NCI-H774 (cell line): ENCODE measurements around the gene DAP3.
"Not testable (repeated sequence)": the region's sequence is repeated elsewhere in the genome, so short reads cannot be mapped to it uniquely, and the experiment has no call there.

Experiments
- DNase-seq: peaks from one replicate; lab custom pipeline; 2025; lab: John Stamatoyannopoulos, UW

Gene DAP3

DNA sequence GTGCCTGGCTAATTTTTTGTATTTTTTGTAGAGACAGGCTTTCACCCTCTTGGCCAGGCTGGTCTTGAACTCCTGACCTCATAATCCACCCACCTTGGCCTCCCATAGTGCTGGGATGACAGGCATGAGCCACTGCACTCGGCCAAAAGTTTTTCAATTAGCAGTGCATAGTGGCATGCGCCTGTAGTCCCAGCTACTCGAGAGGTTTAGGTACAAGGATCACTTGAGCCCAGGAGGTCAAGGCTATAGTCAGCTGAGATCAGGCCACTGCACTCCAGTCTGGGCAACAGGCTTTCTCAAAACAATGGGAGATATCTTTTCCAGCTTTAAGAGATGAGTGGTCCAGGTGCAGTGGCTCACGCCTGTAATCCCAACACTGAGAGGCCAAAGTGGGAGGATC lies 30.8 kb downstream of the DAP3 start:
- no peak for DNase-seq

DNA sequence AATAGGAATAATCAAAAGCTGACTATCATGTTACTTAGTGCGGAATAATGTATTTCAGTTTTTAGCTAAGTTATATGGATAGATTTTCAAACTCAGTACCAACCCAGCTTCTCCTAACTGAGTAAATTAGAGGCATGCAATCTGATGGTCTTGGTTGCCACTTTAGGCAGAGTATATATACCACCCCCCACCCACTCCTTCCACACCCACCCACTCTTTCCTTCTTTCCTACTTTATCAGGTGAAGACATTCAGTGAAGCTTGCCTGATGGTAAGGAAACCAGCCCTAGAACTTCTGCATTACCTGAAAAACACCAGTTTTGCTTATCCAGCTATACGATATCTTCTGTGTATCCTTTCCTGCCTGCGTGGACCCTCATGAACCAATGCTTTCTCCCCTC lies 36.3 kb downstream of the DAP3 start:
- DNase-seq, result no peak

DNA sequence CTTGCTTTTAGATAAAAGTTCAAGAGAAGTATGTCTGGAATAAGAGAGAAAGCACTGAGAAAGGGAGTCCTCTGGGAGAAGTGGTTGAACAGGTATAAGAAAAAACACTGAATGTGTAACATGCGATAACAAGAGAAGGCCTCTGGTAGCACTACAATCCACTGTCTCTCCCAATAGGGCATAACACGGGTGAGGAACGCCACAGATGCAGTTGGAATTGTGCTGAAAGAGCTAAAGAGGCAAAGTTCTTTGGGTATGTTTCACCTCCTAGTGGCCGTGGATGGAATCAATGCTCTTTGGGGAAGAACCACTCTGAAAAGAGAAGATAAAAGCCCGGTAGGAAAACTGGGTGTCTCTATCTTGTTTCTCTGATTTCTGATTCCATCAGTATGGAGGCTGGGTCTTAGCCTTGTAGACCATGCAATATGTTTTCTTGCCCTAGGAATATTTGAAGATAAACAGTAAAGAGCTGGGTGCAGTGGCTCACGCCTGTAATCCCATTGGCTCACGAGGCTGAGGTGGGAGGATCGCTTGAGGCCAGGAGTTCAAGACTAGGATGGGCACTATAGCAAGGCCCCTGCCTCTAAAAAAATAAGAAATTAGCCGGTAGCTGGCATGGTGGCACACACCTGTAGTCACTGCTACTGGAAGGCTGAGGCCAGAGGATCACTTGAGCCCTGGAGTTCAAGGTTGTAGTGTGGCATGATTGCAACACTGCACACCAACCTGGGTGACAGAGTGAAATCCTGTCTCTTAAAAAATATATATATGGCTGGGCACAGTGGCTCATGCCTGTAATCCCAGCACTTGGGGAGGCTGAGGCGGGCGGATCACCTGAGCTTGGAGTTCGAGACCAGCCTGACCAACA lies 40.4 kb downstream of the DAP3 start:
- DNase-seq, result peak; percentile 22

DNA sequence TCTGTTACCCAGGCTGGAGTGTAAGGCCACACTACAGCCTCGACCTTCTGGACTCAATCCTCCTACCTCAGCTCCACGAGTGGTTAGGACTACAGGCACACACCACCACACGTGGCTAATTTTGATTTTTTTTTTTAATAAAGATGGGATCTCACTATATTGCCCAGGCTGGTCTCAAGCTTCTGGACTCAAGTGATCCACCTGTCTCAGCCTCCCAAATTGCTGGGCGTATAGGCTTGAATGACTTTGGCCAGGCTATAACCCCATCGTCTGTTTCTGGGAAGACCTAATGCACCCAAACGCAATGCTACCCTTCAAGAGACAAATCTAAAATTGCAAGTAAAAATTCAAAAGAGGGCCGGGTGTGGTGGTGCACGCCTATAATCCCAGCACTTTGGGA lies 52.1 kb downstream of the DAP3 start:
- DNase-seq, result no peak

DNA sequence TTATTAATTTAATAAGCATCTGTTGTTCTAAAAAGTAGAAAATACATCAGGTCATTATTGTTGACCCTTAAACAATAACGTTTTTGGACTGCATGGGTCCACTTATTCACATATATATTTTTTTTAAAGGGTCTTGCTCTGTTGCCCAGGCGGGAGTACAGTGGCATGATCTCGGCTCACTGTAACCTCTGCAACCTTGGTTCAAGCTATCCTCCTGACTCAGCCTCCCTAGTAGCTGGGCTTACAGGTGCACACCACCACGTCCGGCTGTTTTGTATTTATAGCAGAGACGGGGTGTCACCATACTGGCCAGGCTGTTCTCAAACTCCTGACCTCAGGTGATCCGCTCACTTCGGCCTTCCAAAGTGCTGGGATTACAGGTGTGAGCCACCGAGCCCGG lies 53.0 kb downstream of the DAP3 start:
- no peak for DNase-seq

DNA sequence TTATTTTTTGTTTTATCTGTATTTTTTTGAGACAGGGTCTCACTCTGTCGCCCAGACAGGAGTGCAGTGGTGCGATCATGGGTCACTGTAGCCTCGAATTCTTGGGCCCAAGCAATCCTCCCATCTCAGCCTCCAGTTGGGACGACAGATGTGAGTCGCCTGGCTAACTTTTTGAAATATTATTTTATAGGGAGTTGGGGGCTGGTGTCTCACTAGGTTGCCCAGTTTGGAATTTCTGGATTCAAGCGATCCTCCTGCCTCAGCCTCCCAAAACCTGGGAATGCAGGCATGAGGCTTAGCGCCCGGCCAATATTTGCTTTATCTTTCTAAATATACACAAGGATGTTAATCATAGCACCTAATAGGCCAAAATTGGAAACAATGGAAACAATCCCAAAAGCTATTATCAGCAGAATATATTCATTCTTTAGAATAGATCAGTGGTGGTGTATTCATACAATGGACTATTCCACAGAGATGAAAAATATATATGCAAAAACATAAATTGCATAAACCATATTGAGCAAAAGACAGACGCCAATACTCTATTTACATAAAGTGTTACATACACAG lies 55.9 kb downstream of the DAP3 start:
- DNase-seq, result no peak

DNA sequence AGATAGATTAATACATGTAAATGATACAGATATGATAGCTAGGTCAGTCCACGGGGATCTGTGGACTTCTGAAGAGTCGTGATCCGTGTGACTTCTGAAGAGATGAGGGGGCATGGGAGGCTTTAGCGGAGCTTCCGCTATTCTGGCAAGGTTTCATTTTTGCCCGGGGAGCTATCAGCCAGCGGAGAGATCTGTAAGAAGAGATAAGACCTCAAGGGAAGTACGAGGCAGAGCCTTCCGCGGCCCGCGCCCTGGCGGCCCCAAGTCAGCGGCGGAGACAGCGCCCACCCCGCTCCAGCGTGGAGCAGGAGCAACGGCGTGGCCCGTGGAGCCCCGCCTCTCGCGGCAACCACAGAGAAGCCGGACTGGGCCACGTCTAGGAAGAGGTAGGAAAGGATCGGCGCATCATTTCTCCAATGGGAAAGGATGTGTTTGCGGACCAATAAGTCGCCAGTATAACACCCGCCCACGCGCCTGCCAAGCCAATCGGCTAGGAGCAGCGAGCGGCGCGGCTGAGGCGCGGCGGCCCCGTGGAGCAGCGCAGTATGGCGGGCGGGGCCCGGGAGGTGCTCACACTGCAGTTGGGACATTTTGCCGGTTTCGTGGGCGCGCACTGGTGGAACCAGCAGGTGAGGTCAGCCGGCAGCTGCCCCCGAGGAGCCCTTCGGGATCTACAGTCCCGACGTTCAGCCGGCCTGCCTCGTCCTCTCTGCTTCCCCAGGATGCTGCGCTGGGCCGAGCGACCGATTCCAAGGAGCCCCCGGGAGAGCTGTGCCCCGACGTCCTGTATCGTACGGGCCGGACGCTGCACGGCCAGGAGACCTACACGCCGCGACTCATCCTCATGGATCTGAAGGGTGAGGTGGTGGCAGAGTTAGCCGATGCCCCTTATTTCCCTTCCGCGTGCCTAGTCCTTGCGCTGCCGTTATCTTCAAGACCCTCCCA lies 56.7 kb downstream of the DAP3 start:
- peak; percentile 95 for DNase-seq

DNA sequence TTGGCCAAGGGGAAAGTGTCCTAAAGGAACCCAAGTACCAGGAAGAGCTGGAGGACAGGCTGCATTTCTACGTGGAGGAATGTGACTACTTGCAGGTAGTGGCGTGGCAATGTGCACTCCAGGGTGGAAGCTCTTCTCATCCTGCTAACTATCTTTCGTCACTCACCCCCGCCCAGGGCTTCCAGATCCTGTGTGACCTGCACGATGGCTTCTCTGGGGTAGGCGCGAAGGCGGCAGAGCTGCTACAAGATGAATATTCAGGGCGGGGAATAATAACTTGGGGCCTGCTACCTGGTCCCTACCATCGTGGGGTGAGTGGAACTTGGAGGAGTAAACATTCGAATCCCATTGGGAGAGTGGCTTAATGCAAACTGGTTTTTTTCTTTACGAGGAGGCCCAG lies 58.7 kb downstream of the DAP3 start:
- DNase-seq, result not testable (repeated sequence)

DNA sequence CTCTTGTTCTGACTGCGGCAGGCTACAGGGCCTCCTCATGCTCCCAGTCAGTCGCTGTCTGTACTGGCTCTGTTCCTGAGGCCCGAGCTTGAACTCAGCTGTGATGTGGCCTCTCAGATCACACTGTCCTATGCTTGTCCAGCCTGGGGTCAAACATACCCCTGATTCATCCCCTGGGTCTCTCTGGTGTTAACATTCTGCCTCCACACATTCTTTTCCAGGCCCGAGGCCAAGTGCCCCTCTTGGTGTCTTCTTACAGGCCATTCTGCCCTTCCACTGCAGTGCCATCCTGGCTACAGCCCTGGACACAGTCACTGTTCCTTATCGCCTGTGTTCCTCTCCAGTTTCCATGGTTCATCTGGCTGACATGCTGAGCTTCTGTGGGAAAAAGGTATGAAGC lies 59.2 kb downstream of the DAP3 start:
- DNase-seq, result not testable (repeated sequence)

DNA sequence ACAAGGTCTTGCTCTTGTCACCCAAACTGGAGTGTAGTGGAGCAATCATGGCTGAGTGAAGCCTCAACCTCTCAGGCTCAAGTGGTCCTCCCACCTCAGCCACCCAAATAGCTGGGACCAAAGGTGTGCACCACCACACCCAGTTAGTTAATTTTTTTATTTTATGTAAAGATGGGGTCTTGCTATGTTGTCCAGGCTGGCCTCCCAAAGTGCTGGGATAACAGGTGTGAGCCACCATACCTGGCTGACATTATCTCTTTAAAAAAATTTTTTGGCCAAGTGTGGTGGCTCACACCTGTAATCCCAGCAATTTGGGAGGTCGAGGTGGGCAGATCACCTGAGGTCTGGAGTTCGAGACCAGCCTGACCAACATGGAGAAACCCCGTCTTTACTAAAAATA lies 70.1 kb downstream of the DAP3 start:
- DNase-seq, result not testable (repeated sequence)

DNA sequence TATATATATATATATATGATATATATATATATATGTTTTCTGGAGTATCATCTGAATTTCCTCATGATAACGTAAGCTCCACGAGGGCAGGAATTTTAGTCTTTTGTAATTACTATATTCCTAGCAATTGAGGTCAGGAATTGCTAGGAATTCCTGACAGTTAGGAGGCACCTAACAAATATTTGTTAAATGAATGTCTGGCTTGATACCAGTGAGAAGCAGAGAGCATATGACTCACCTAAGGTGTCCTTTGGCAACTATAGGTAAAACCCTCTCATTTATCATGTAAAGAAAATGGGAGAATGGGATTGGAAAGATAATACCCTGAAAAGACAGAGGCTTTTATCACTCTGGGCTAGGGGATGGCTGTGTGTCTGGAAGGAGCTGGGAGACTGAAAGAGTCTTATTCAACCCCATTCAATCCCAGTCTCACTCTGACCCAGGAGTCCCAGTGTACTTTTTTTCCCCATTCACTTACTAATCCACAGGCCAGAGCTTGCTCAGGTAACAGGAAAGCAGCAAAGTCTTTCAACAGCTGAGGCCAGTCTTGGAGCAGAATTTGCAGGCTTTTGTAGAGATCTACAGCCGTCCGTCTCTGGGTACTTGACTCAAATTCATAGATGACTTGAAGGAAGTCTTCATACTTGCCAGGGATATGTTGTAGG lies 71.2 kb downstream of the DAP3 start:
- no peak for DNase-seq

DNA sequence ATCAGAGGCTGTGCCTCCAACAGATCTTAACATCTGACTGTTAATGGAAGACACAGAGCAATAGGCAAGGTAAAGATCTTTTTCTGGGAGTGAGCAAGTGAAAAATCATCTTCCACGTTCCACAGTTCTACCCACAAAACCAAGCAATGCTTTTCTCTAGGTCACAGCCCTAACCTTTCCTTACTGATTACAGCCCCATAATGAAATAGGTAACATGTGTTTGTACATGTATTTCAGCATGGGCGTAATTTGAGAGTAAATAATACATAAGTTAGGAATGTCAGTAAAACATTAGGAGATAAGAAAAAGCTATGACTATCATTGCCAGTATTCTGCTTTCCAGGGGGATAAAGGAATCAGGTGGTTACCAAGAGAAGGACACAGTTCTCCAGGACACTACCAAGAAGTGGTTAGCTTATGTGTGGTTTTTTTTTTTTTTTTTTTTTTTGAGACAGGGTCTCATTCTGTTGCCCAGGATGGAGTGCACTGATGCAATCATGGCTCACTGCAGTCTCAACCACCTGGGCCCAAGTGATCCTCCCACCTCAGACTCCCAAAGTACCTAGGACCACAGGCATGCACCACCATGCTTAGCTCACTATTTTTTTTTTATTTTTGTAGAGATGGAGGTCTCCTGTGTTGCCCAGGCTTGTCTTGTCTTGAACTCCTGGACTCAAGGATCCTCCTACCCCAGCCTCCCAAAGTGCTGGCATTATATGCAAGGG lies 72.0 kb downstream of the DAP3 start:
- DNase-seq, result no peak

DNA sequence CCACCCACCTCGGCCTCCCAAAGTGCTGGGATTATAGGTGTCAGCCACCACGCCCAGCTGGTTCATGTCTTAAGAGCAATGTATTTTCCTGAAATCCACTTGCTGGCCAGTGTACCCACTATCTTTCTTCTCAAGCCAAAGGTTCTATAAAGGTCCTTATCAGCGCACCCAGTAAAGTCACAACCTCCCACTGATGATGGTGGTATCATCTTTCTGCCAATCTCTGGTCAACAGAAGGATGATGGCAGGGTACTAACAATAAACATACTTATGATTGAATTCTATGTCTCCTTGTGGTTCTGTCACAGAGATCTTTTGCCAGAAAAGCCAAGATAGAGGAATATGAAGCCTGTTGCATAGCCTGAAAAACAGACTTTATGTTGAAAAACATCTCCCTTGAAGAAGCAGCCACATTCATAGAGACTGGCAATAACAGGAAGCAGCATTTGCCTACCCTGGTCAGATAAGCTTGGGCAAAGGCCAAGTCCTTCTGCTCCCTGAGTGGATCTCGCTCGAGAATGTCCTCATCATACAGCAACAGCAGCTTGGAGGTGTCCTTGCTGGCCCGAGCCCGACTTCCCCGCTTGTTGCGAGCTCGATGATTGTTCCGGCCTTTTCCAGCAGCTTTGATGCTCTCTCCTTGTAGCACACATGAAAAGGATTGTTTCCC lies 73.0 kb downstream of the DAP3 start:
- no peak for DNase-seq

DNA sequence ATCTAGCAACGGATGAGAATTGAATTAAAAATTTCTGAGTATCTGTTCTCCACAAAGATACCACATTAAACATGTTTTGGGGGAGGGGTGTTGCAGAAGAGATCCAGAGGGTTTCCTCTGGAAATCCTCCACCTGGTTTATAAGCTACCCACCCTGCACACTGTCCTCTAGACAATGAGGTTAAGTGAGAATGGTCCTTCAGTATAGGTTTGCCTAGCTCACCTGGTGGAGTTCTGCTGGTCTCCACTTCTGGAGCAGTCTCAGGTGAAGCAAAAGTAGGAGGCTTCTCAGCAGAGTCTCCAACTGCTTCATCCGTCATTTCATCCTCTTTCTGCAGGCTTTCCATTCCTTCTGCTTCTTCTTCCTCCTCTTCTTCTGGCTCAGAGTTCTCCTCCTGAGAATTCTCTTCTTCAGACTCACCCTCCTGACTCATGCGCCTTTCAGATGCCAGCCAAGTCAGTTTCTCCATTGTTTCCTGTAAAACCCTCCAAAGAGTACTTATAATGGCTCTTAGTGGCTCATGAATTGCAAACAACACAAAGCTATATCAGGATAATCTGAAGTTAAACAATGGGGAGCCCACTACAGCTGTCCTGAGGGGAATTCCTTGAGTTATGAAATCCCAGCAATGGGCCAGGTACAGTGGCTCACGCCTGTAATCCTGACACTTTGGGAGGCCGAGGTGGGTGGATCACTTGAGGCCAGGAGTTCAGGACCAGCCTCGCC lies 74.4 kb downstream of the DAP3 start:
- DNase-seq, result not testable (repeated sequence)

DNA sequence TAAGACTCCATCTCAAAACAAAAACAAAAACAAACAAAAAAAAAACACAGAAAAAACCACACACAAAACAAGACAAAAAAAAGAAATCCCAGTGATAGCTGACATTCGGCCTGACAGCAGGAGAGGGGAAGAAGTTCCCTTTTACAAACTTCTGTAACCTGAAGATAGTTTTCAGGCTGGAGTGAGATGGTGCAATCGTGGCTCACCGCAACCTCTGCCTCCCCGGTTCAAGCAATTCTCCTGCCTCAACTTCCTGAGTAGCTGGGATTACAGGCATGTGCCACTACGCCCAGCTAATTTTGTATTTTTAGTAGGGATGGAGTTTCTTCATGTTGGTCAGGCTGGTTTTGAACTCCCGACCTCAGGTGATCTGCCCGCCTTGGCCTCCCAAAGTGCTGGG lies 75.1 kb downstream of the DAP3 start:
- not testable (repeated sequence) for DNase-seq

DNA sequence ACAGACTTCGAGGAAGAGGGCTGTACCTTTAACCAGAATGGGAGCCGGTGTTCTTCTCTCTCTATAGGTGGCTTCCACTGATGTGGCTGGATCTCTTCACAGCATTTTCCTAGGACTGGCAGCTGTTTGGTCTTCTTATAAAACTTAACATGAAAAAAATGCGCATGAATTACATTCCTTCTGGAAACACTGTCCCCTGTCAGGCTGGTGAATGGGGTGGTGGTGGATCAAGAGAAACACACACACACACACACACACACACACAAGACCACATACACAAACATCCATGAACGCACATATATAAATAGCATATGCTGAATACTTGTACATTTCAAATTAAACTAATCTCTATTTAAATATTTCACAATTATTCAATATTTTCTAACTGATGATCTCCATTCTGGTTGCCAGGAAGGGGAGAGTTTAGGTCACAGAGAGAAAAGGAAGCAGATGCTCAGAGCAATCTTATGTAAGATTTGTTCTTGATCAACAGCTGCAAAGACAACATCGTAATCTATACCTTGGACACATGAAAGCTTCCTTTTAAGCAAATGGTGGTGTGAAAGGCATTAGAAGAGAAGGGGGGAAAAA lies 78.6 kb downstream of the DAP3 start:
- DNase-seq, result not testable (repeated sequence)

DNA sequence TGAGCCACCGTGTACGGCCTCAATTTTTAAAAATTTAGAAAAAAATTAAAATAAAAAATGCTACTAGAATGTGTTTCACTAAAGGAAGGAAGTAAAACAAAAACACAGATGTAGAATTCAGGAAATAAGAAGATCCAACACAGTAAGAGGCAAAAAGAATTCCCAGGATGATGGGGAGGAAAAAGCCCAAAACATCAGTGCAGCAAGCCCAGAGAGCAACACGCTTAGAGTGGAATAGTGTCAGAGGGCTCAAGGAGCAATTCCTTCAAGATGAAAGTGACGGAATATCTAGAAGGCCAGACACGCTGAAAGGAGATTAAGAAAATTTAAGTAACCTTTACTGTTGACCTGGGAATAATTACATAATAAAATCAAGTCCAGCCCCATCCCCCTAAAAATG lies 80.4 kb downstream of the DAP3 start:
- DNase-seq, result no peak

DNA sequence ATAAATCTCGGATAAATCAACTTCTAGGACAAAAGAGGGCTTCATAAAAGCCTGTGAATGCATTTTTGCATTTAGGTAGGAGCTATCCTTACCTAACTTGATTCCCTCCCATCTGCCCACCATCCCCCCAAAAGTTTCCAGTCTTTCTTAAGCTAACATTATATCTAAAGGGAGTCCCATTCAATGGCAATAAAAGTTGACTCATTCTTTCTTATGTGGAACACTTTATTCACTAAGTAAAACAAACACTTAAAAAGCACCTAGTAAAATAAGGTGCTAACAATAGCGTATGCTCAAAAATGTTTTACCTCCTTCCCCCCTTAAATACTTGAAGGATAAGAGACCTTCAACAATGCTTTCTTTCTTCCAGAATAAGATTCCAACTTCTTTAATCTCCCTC lies 84.3 kb downstream of the DAP3 start:
- DNase-seq, result no peak

DNA sequence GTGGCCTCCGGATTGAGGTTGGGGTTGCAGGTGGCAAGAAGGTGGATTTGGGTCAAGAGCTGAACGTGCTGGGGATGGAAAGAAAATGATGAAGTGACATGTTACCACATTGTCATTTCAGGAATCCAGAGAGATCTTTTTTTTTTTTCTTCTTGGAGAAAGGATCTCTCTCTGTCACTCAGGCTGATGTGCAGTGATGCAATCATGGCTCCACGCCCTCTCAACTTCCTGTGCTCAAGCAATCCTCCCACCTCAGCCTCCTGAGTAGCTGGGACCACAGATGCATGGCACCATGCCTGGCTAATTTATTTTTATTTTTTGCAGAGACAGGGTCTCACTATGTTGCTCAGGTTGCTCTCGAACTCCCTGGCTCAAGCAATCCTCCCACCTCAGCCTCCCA lies 87.5 kb downstream of the DAP3 start:
- DNase-seq, result no peak

DNA sequence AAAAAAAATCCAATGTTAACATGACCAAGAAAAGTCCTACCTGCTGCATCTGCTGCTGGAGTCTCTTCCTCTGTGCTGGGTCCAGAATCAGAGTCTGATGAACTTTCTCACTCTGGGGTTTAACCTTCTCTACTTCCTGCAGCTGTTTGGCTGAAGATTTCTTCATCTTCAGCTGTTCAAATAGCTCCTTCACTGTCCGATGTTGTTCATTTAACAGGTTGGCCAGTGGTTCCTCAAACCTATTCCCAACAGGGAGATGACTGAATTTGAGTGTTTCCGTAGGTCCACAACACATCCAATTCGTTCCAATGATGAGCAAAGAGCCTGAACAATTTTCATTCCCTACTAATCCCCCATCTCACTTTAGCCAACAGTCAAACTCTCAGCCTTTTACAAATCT lies 88.7 kb downstream of the DAP3 start:
- DNase-seq, result no peak
